Ishikawa (cell line): ENCODE results near the gene KIFC1.

Source experiments
- CEBPB ChIP-seq: IDR thresholded peaks from 2 replicates; pipeline ENCODE4 v1.6.1; 2012
- CREB1 ChIP-seq: IDR thresholded peaks from 2 replicates; pipeline ENCODE4 v1.6.1; 2012; ENCODE audit warnings: low read depth
- EP300 ChIP-seq: IDR thresholded peaks from 2 replicates; pipeline ENCODE4 v1.6.1; 2012; ENCODE audit warnings: borderline replicate concordance
- FOXM1 ChIP-seq: IDR thresholded peaks from 2 replicates; pipeline ENCODE4 v1.6.1; 2012; ENCODE audit warnings: low read depth, borderline replicate concordance
- NFIC ChIP-seq: IDR thresholded peaks from 2 replicates; pipeline ENCODE4 v1.6.1; 2012
- RAD21 ChIP-seq: IDR thresholded peaks from 2 replicates; pipeline ENCODE4 v1.6.1; 2012; ENCODE audit warnings: low read depth
- TAF1 ChIP-seq: IDR thresholded peaks from 2 replicates; pipeline ENCODE4 v1.6.1; 2012; ENCODE audit warnings: low read depth, mild to moderate bottlenecking
- TEAD4 ChIP-seq: IDR thresholded peaks from 2 replicates; pipeline ENCODE4 v1.6.1; 2012
- USF1 ChIP-seq: IDR thresholded peaks from 2 replicates; pipeline ENCODE4 v1.6.1; 2012
- YY1 ChIP-seq: IDR thresholded peaks from 2 replicates; pipeline ENCODE4 v1.6.1; 2012; ENCODE audit warnings: low read depth
- TF ChIP-seq, protein P1 (sequence below): IDR thresholded peaks from 2 replicates; pipeline ENCODE4 v1.6.1; 2012; ENCODE audit warnings: low read depth, mild to moderate bottlenecking
- TF ChIP-seq, protein P2 (sequence below): IDR thresholded peaks from 2 replicates; pipeline ENCODE4 v1.6.1; 2012

- TF ChIP-seq YY1 (no peak), EP300 (no peak), TAF1 (no peak), FOXM1 (no peak), TEAD4 (no peak), CREB1 (no peak), RAD21 (no peak), NFIC (no peak), USF1 (no peak), CEBPB (no peak)
- TF ChIP-seq, protein P1, sequence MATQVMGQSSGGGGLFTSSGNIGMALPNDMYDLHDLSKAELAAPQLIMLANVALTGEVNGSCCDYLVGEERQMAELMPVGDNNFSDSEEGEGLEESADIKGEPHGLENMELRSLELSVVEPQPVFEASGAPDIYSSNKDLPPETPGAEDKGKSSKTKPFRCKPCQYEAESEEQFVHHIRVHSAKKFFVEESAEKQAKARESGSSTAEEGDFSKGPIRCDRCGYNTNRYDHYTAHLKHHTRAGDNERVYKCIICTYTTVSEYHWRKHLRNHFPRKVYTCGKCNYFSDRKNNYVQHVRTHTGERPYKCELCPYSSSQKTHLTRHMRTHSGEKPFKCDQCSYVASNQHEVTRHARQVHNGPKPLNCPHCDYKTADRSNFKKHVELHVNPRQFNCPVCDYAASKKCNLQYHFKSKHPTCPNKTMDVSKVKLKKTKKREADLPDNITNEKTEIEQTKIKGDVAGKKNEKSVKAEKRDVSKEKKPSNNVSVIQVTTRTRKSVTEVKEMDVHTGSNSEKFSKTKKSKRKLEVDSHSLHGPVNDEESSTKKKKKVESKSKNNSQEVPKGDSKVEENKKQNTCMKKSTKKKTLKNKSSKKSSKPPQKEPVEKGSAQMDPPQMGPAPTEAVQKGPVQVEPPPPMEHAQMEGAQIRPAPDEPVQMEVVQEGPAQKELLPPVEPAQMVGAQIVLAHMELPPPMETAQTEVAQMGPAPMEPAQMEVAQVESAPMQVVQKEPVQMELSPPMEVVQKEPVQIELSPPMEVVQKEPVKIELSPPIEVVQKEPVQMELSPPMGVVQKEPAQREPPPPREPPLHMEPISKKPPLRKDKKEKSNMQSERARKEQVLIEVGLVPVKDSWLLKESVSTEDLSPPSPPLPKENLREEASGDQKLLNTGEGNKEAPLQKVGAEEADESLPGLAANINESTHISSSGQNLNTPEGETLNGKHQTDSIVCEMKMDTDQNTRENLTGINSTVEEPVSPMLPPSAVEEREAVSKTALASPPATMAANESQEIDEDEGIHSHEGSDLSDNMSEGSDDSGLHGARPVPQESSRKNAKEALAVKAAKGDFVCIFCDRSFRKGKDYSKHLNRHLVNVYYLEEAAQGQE, result no peak
- TF ChIP-seq, protein P2, sequence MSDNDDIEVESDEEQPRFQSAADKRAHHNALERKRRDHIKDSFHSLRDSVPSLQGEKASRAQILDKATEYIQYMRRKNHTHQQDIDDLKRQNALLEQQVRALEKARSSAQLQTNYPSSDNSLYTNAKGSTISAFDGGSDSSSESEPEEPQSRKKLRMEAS, result no peak
These were observed 1.4 kb upstream of the KIFC1 start for GRCh38 chr6:33390173-33390572.
